Osteocyte (in vitro differentiated cells): ENCODE results near the gene CDH26. TPM values are rescaled to one million over a fixed set of nuclear protein-coding genes. Genes with fewer than 3 reads are reported as not detected.

Source experiments
- DNase-seq: peaks from one replicate; pipeline ENCODE4 v3.0.0; 2021; ENCODE audit warnings: mixed read lengths; ENCODE audit not compliant: unreplicated experiment; ENCODE audit errors: extremely low spot score
- H3K27ac Mint-ChIP-seq: one replicate; pipeline ENCODE4 v1.8.0; 2021; ENCODE audit warnings: mild to moderate bottlenecking, mixed read lengths; ENCODE audit not compliant: unreplicated experiment
- H3K27me3 Mint-ChIP-seq: one replicate; pipeline ENCODE4 v1.8.0; 2021; ENCODE audit warnings: mixed read lengths; ENCODE audit not compliant: unreplicated experiment
- H3K36me3 Mint-ChIP-seq: one replicate; pipeline ENCODE4 v1.8.0; 2021; ENCODE audit warnings: mixed read lengths; ENCODE audit not compliant: unreplicated experiment
- H3K4me1 Mint-ChIP-seq: one replicate; pipeline ENCODE4 v1.8.0; 2021; ENCODE audit warnings: mixed read lengths; ENCODE audit not compliant: unreplicated experiment
- H3K4me3 Mint-ChIP-seq: one replicate; pipeline ENCODE4 v1.8.0; 2021; ENCODE audit warnings: mild to moderate bottlenecking, moderate library complexity, mixed read lengths; ENCODE audit not compliant: unreplicated experiment
- H3K9me3 Mint-ChIP-seq: one replicate; pipeline ENCODE4 v1.8.0; 2021; ENCODE audit warnings: mixed read lengths; ENCODE audit not compliant: unreplicated experiment
- total RNA-seq: library from RNA; stranded (reverse); gene quantifications from 2 replicates; pipeline ENCODE4 v1.2.1, GENCODE V29; 2021
- TF ChIP-seq, protein P1 (sequence below): fragments of 200-600 bp; sonication (generic); IDR thresholded peaks from 2 replicates; pipeline ENCODE4 v1.5.0; 2021; ENCODE audit warnings: antibody characterized with exemption, mild to moderate bottlenecking, moderate library complexity

CDH26 gene
- total RNA-seq, 1 donor from 2014 or later, result 0.46 TPM

DNA sequence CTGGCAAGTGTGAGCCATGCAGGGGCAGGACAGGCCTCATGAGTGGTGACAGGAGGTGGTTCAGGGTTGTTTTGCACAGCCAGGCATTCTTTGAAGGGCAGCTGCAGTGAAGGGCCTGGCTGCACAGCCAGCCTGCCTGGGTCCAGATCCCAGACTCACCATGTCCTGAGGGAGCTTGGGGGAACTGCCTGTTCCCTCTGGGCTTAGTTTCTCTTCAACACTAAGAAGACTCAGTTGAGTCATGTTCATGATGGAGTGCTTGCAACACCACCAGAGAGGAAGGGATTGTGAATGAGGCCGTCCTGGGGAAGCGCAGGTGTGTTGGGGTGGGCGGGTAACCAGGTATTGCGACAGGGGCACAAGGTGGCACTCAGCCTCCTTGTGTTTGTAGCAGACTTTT lies 102.4 kb downstream of the CDH26 start:
- H3K4me3 Mint-ChIP-seq, result no peak overlapping the region
- no peaks in the 10 kb centered on the region for H3K27me3 Mint-ChIP-seq
- TF ChIP-seq, protein P1, sequence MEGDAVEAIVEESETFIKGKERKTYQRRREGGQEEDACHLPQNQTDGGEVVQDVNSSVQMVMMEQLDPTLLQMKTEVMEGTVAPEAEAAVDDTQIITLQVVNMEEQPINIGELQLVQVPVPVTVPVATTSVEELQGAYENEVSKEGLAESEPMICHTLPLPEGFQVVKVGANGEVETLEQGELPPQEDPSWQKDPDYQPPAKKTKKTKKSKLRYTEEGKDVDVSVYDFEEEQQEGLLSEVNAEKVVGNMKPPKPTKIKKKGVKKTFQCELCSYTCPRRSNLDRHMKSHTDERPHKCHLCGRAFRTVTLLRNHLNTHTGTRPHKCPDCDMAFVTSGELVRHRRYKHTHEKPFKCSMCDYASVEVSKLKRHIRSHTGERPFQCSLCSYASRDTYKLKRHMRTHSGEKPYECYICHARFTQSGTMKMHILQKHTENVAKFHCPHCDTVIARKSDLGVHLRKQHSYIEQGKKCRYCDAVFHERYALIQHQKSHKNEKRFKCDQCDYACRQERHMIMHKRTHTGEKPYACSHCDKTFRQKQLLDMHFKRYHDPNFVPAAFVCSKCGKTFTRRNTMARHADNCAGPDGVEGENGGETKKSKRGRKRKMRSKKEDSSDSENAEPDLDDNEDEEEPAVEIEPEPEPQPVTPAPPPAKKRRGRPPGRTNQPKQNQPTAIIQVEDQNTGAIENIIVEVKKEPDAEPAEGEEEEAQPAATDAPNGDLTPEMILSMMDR, result no peak
- H3K4me1 Mint-ChIP-seq, result peaks cover 60% of the 10 kb centered on the region
- no peak overlapping the region for H3K27ac Mint-ChIP-seq
- no peaks in the 10 kb centered on the region for H3K9me3 Mint-ChIP-seq
- no peak for DNase-seq
- H3K36me3 Mint-ChIP-seq, result no peaks in the 10 kb centered on the region

DNA sequence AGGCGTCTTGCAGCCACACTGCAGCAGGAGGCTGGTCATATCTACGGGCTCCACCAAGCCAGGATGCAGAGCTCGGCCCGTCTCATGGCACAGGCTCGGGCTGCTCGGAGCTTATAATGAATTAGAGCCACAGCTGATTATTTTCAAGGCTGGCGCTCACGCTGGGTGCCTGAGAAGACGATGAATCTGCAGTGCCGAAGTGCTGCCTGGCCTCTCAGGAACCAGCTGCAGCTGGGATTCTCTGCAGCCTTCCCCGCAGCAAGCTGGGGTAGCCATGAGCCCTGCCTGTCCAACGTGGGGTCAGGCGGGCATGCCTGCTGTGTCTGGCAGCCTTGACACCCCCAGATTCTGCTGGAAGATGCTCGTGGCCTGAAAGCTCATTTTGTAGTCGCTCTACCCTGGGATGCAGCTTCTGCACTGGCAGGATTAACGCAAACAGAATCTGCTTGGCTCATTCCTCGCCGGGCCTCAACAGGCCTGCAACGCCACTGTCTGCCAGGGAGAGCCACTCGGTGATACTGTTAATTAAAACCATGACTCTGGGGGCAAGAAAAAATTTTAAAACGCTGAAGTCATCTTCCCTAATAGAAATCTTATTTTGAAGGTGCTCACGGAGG lies 104.3 kb downstream of the CDH26 start:
- Mint-ChIP-seq H3K27me3 (peaks cover 7% of the 10 kb centered on the region), H3K27ac (peak overlapping the region; percentile 91), H3K36me3 (no peaks in the 10 kb centered on the region), H3K4me3 (no peak overlapping the region), H3K9me3 (no peaks in the 10 kb centered on the region), H3K4me1 (peaks cover 52% of the 10 kb centered on the region)
- TF ChIP-seq, protein P1, result no peak
- no peak for DNase-seq

DNA sequence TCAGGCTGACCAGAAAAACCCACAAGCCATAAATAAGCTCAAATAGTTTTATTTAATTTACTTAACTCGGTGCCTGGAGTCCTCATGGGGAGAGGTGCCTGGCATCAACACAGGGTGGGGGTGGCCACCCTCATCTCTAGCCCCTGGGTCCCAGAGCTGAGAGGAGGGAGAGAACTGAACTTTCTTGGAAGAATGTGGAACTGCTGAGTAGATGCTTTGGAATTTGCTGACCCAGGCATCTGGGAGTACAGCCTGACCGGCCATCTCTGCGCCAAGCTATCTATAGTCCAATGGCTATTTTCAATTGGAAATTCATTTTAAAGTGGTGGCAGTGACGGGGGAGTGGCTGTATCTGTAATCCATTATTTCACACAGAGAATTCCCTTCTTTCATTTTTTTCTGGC lies 104.8 kb downstream of the CDH26 start:
- Mint-ChIP-seq H3K9me3 (no peaks in the 10 kb centered on the region), H3K36me3 (no peaks in the 10 kb centered on the region), H3K4me3 (no peak overlapping the region), H3K4me1 (peaks cover 47% of the 10 kb centered on the region), H3K27ac (peak overlapping the region; percentile 91), H3K27me3 (peaks cover 12% of the 10 kb centered on the region)
- no peak for DNase-seq
- TF ChIP-seq, protein P1, result no peak

DNA sequence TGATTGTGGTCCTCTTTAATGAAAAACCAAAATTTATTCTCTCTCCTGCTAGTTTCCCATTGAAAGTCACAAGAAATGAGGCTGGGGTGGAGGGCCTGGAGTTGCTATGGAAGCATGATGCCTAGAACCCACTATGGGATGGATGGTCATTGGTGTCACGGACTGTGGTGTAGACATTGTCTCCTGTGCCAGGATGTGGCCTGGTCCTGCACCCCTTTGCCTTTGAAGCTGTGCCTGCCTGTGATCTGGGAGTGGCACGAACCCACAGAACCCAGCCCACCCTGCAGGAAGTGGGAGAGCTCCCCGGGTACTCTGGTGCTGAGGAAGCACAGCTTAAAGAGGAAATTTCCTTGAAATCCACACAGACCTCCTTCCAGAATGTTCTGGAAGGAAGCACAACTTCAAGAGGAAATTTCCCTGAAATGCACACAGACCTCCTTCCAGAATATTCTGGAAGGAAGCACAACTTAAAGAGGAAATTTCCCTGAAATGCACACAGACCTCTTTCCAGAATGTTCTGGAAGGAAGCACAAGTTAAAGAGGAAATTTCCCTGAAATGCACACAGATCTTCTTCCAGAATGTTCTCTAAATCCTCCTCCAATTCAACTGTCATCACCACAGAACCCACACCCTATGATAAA lies 105.6 kb downstream of the CDH26 start:
- Mint-ChIP-seq H3K36me3 (no peaks in the 10 kb centered on the region), H3K9me3 (no peaks in the 10 kb centered on the region), H3K27me3 (peaks cover 19% of the 10 kb centered on the region), H3K4me3 (no peak overlapping the region), H3K4me1 (peaks cover 39% of the 10 kb centered on the region), H3K27ac (peak overlapping the region; percentile 91)
- DNase-seq, result no peak
- TF ChIP-seq, protein P1, result no peak

Other genes starting within 250 kb of the CDH26 start
- gene SYCP2, start 24.8 kb upstream of the CDH26 start, total RNA-seq, result 1.7 and 2.1 TPM in 2 replicates
- gene PPP1R3D, start 18.1 kb upstream of the CDH26 start, total RNA-seq, result 6.3 and 7.3 TPM in 2 replicates
- gene FAM217B, start 18.0 kb upstream of the CDH26 start, total RNA-seq, result 16.7 and 17.7 TPM in 2 replicates